ENCODE data around the gene FGGY. TPM values are rescaled to one million over a fixed set of nuclear protein-coding genes. Genes with fewer than 3 reads are reported as not detected.
"Not testable (repeated sequence)": the region's sequence is repeated elsewhere in the genome, so short reads cannot be mapped to it uniquely, and the experiment has no call there.

Gene FGGY
- polyA plus RNA-seq, 1 donor: 11.6 TPM

- DNase-seq (ENCODE audit: low read depth): no peak
Observed at GRCh38 chr1:59350521-59350920, 53.6 kb downstream of the FGGY start.

GRCh38 chr1:59352065-59352464 is 55.2 kb downstream of the FGGY start:
- DNase-seq (ENCODE audit: low read depth): no peak

GRCh38 chr1:59353453-59353852 is 56.6 kb downstream of the FGGY start:
- no peak for DNase-seq (ENCODE audit: low read depth)

- not testable (repeated sequence) for DNase-seq (ENCODE audit: low read depth)
Observed at GRCh38 chr1:59354239-59354638, 57.3 kb downstream of the FGGY start.

GRCh38 chr1:59354709-59355337 is 57.9 kb downstream of the FGGY start:
- DNase-seq (ENCODE audit: low read depth): no peak

GRCh38 chr1:59355361-59355760 is 58.5 kb downstream of the FGGY start:
- DNase-seq (ENCODE audit: low read depth): peak; percentile 14

- DNase-seq (ENCODE audit: low read depth): no peak
Observed at GRCh38 chr1:59356627-59357026, 59.7 kb downstream of the FGGY start.

GRCh38 chr1:59357645-59358320 is 60.9 kb downstream of the FGGY start:
- DNase-seq (ENCODE audit: low read depth): no peak

- DNase-seq (ENCODE audit: low read depth): no peak
Observed at GRCh38 chr1:59359325-59359724, 62.4 kb downstream of the FGGY start.

GRCh38 chr1:59360170-59360569 is 63.3 kb downstream of the FGGY start:
- DNase-seq (ENCODE audit: low read depth): no peak

- DNase-seq (ENCODE audit: low read depth): no peak
Observed at GRCh38 chr1:59360729-59361128, 63.8 kb downstream of the FGGY start.

- no peak for DNase-seq (ENCODE audit: low read depth)
Observed at GRCh38 chr1:59361766-59362165, 64.9 kb downstream of the FGGY start.

- DNase-seq (ENCODE audit: low read depth): no peak
Observed at GRCh38 chr1:59364037-59364436, 67.1 kb downstream of the FGGY start.

GRCh38 chr1:59366346-59366745 is 69.5 kb downstream of the FGGY start:
- no peak for DNase-seq (ENCODE audit: low read depth)

- DNase-seq (ENCODE audit: low read depth): no peak
Observed at GRCh38 chr1:59367301-59368007, 70.6 kb downstream of the FGGY start.

- DNase-seq (ENCODE audit: low read depth): no peak
Observed at GRCh38 chr1:59368008-59368670, 71.2 kb downstream of the FGGY start.

GRCh38 chr1:59375321-59376220 is 78.7 kb downstream of the FGGY start:
- DNase-seq (ENCODE audit: low read depth): no peak

- DNase-seq (ENCODE audit: low read depth): no peak
Observed at GRCh38 chr1:59377350-59377904, 80.5 kb downstream of the FGGY start.

GRCh38 chr1:59378621-59379370 is 81.9 kb downstream of the FGGY start:
- no peak for DNase-seq (ENCODE audit: low read depth)

- no peak for DNase-seq (ENCODE audit: low read depth)
Observed at GRCh38 chr1:59379371-59379728, 82.5 kb downstream of the FGGY start.

Measured in forelimb muscle (tissue), 1 donor.